Activated CD4-positive, alpha-beta T cell treated with anti-CD3 and anti-CD28 coated beads, Interleukin-2, amount 10 ng/mL, durations not matched to agents 24 days and 14 days (primary cell): ENCODE results near the gene STX16. TPM values are rescaled to one million over a fixed set of nuclear protein-coding genes. Genes with fewer than 3 reads are reported as not detected.

Experiments
- DNase-seq: peaks from one replicate; pipeline ENCODE4 v3.0.0; 2022
- H3K27ac Mint-ChIP-seq: one replicate; pipeline ENCODE4 v1.8.0; 2022; ENCODE audit warnings: mild to moderate bottlenecking, mixed read lengths
- H3K27me3 Mint-ChIP-seq: one replicate; pipeline ENCODE4 v1.8.0; 2022; ENCODE audit warnings: mixed read lengths
- H3K36me3 Mint-ChIP-seq: one replicate; pipeline ENCODE4 v1.8.0; 2022; ENCODE audit warnings: low read depth, mild to moderate bottlenecking, mixed read lengths
- H3K4me1 Mint-ChIP-seq: one replicate; pipeline ENCODE4 v1.8.0; 2021; ENCODE audit warnings: mixed read lengths
- H3K4me3 Mint-ChIP-seq: one replicate; pipeline ENCODE4 v1.8.0; 2022; ENCODE audit warnings: mild to moderate bottlenecking, moderate library complexity, mixed read lengths
- H3K9me3 Mint-ChIP-seq: one replicate; pipeline ENCODE4 v1.8.0; 2021; ENCODE audit warnings: mixed read lengths
- intact Hi-C: fragments of 100-400 bp; cut with micrococcal nuclease; formaldehyde crosslinking; loops from one replicate; pipeline ENCODE4 v1.15.1; 2023
- total RNA-seq: library from RNA; stranded (reverse); gene quantifications from 2 replicates; pipeline ENCODE4 v1.2.3, GENCODE V29; 2022

Gene STX16
- total RNA-seq, 1 donor from 2014 or later: 110 TPM

- intact Hi-C loops: loop anchor here (1.0 kb wide), 1 partner anchor 9 kb away; no protein-coding TSS in a partner anchor
- no peaks in the 10 kb centered on the region for H3K27me3 Mint-ChIP-seq
- peaks cover 33% of the 10 kb centered on the region for H3K36me3 Mint-ChIP-seq
- H3K4me3 Mint-ChIP-seq: peak overlapping the region; percentile 81
- H3K9me3 Mint-ChIP-seq: no peaks in the 10 kb centered on the region
- peaks cover 70% of the 10 kb centered on the region for H3K4me1 Mint-ChIP-seq
- H3K27ac Mint-ChIP-seq: peak overlapping the region; percentile 99
- peak; percentile 82 for DNase-seq
Observed at GRCh38 chr20:58660855-58661597, 9.9 kb downstream of the STX16 start.

GRCh38 chr20:58661598-58662473 lies 10.8 kb downstream of the STX16 start:
- no peaks in the 10 kb centered on the region for H3K27me3 Mint-ChIP-seq
- H3K36me3 Mint-ChIP-seq: peaks cover 34% of the 10 kb centered on the region
- peaks cover 64% of the 10 kb centered on the region for H3K4me1 Mint-ChIP-seq
- peak overlapping the region; percentile 81 for H3K4me3 Mint-ChIP-seq
- H3K9me3 Mint-ChIP-seq: no peaks in the 10 kb centered on the region
- peak overlapping the region; percentile 99 for H3K27ac Mint-ChIP-seq
- peak; percentile 62 for DNase-seq
- intact Hi-C loops: loop anchor here (1.0 kb wide), 1 partner anchor 10 kb away; no protein-coding TSS in a partner anchor

GRCh38 chr20:58664331-58664730 lies 13.2 kb downstream of the STX16 start:
- Mint-ChIP-seq H3K4me3 (no peak overlapping the region), H3K27ac (no peak overlapping the region), H3K4me1 (peaks cover 55% of the 10 kb centered on the region), H3K9me3 (no peaks in the 10 kb centered on the region), H3K27me3 (no peaks in the 10 kb centered on the region), H3K36me3 (peaks cover 46% of the 10 kb centered on the region)
- intact Hi-C loops: no loop called here
- DNase-seq: no peak

GRCh38 chr20:58664883-58665282 lies 13.8 kb downstream of the STX16 start:
- Mint-ChIP-seq H3K4me3 (no peak overlapping the region), H3K27me3 (no peaks in the 10 kb centered on the region), H3K9me3 (no peaks in the 10 kb centered on the region), H3K4me1 (peaks cover 51% of the 10 kb centered on the region), H3K36me3 (peaks cover 48% of the 10 kb centered on the region), H3K27ac (peak overlapping the region; percentile 66)
- no peak for DNase-seq
- intact Hi-C loops: no loop called here

- Mint-ChIP-seq H3K27me3 (no peaks in the 10 kb centered on the region), H3K36me3 (peaks cover 50% of the 10 kb centered on the region), H3K9me3 (no peaks in the 10 kb centered on the region), H3K27ac (no peak overlapping the region), H3K4me3 (no peak overlapping the region), H3K4me1 (peaks cover 48% of the 10 kb centered on the region)
- intact Hi-C loops: no loop called here
- no peak for DNase-seq
Observed at GRCh38 chr20:58665606-58666005, 14.5 kb downstream of the STX16 start.

- H3K4me3 Mint-ChIP-seq: no peak overlapping the region
- peaks cover 47% of the 10 kb centered on the region for H3K36me3 Mint-ChIP-seq
- H3K9me3 Mint-ChIP-seq: no peaks in the 10 kb centered on the region
- peaks cover 38% of the 10 kb centered on the region for H3K4me1 Mint-ChIP-seq
- peak overlapping the region; percentile 57 for H3K27ac Mint-ChIP-seq
- intact Hi-C loops: no loop called here
- DNase-seq: no peak
- H3K27me3 Mint-ChIP-seq: no peaks in the 10 kb centered on the region
Observed at GRCh38 chr20:58666702-58667101, 15.6 kb downstream of the STX16 start.

GRCh38 chr20:58667975-58668374 lies 16.9 kb downstream of the STX16 start:
- H3K4me1 Mint-ChIP-seq: peaks cover 31% of the 10 kb centered on the region
- H3K4me3 Mint-ChIP-seq: no peak overlapping the region
- intact Hi-C loops: no loop called here
- H3K27me3 Mint-ChIP-seq: no peaks in the 10 kb centered on the region
- H3K27ac Mint-ChIP-seq: no peak overlapping the region
- H3K36me3 Mint-ChIP-seq: peaks cover 48% of the 10 kb centered on the region
- no peak for DNase-seq
- no peaks in the 10 kb centered on the region for H3K9me3 Mint-ChIP-seq

GRCh38 chr20:58668901-58669286 lies 17.8 kb downstream of the STX16 start:
- H3K4me3 Mint-ChIP-seq: no peak overlapping the region
- peaks cover 50% of the 10 kb centered on the region for H3K36me3 Mint-ChIP-seq
- intact Hi-C loops: no loop called here
- H3K27ac Mint-ChIP-seq: no peak overlapping the region
- no peak for DNase-seq
- no peaks in the 10 kb centered on the region for H3K9me3 Mint-ChIP-seq
- H3K27me3 Mint-ChIP-seq: no peaks in the 10 kb centered on the region
- peaks cover 26% of the 10 kb centered on the region for H3K4me1 Mint-ChIP-seq

- no peak for DNase-seq
- intact Hi-C loops: no loop called here
- peaks cover 22% of the 10 kb centered on the region for H3K4me1 Mint-ChIP-seq
- peaks cover 51% of the 10 kb centered on the region for H3K36me3 Mint-ChIP-seq
- H3K9me3 Mint-ChIP-seq: no peaks in the 10 kb centered on the region
- no peak overlapping the region for H3K4me3 Mint-ChIP-seq
- H3K27ac Mint-ChIP-seq: peak overlapping the region; percentile 20
- no peaks in the 10 kb centered on the region for H3K27me3 Mint-ChIP-seq
Observed at GRCh38 chr20:58669287-58670006, 18.4 kb downstream of the STX16 start.

GRCh38 chr20:58670102-58670501 lies 19.0 kb downstream of the STX16 start:
- Mint-ChIP-seq H3K4me3 (no peak overlapping the region), H3K27ac (peak overlapping the region; percentile 43), H3K9me3 (no peaks in the 10 kb centered on the region), H3K27me3 (no peaks in the 10 kb centered on the region), H3K36me3 (peaks cover 54% of the 10 kb centered on the region), H3K4me1 (peaks cover 20% of the 10 kb centered on the region)
- no peak for DNase-seq
- intact Hi-C loops: no loop called here

- DNase-seq: no peak
- Mint-ChIP-seq H3K4me3 (no peak overlapping the region), H3K9me3 (no peaks in the 10 kb centered on the region), H3K4me1 (peaks cover 18% of the 10 kb centered on the region), H3K27me3 (no peaks in the 10 kb centered on the region), H3K36me3 (peaks cover 57% of the 10 kb centered on the region), H3K27ac (no peak overlapping the region)
- intact Hi-C loops: no loop called here
Observed at GRCh38 chr20:58670659-58671058, 19.6 kb downstream of the STX16 start.

- no peak for DNase-seq
- H3K4me3 Mint-ChIP-seq: no peak overlapping the region
- H3K27me3 Mint-ChIP-seq: no peaks in the 10 kb centered on the region
- no peaks in the 10 kb centered on the region for H3K9me3 Mint-ChIP-seq
- peaks cover 56% of the 10 kb centered on the region for H3K36me3 Mint-ChIP-seq
- intact Hi-C loops: no loop called here
- no peak overlapping the region for H3K27ac Mint-ChIP-seq
- peaks cover 7% of the 10 kb centered on the region for H3K4me1 Mint-ChIP-seq
Observed at GRCh38 chr20:58673119-58673518, 22.0 kb downstream of the STX16 start.

GRCh38 chr20:58675146-58675584 lies 24.1 kb downstream of the STX16 start:
- Mint-ChIP-seq H3K9me3 (no peaks in the 10 kb centered on the region), H3K4me1 (peaks cover 5% of the 10 kb centered on the region), H3K27ac (no peak overlapping the region), H3K27me3 (no peaks in the 10 kb centered on the region), H3K36me3 (peaks cover 60% of the 10 kb centered on the region), H3K4me3 (no peak overlapping the region)
- DNase-seq: no peak
- intact Hi-C loops: no loop called here
